Muscle layer of colon (tissue), 2 donors: ENCODE measurements around the gene ZNRF3.

Experiments
- H3K27ac ChIP-seq: one replicate; pipeline ENCODE4 v1.7.0; 2013; ENCODE audit warnings: low read depth, mild to moderate bottlenecking, low read length, moderate library complexity
- H3K27me3 ChIP-seq, 2 donors: one replicate each; pipeline ENCODE4 v1.7.0; 2013; ENCODE audit warnings: low read length in 2 of 2, mild to moderate bottlenecking in 2 of 2; ENCODE audit not compliant: insufficient read depth in 2 of 2, control insufficient read depth in 1 of 2
- H3K36me3 ChIP-seq: one replicate; pipeline ENCODE4 v1.7.0; 2013; ENCODE audit warnings: mild to moderate bottlenecking, low read length; ENCODE audit not compliant: insufficient read depth
- H3K4me1 ChIP-seq: one replicate; pipeline ENCODE4 v1.7.0; 2013; ENCODE audit warnings: mild to moderate bottlenecking, low read length; ENCODE audit not compliant: insufficient read depth
- H3K4me3 ChIP-seq, 2 donors: one replicate each; pipeline ENCODE4 v1.7.0; 2013; ENCODE audit warnings: low read length in 2 of 2, low read depth in 1 of 2, mild to moderate bottlenecking in 1 of 2, moderate library complexity in 1 of 2
- H3K9ac ChIP-seq: one replicate; pipeline ENCODE4 v1.7.0; 2013; ENCODE audit warnings: low read length
- H3K9me3 ChIP-seq: one replicate; pipeline ENCODE4 v1.7.0; 2013; ENCODE audit warnings: mild to moderate bottlenecking, low read length
- donor health status: abdominal sarcoma.
- donor health status: Adenocarcinoma of cecum.

ZNRF3 gene

DNA sequence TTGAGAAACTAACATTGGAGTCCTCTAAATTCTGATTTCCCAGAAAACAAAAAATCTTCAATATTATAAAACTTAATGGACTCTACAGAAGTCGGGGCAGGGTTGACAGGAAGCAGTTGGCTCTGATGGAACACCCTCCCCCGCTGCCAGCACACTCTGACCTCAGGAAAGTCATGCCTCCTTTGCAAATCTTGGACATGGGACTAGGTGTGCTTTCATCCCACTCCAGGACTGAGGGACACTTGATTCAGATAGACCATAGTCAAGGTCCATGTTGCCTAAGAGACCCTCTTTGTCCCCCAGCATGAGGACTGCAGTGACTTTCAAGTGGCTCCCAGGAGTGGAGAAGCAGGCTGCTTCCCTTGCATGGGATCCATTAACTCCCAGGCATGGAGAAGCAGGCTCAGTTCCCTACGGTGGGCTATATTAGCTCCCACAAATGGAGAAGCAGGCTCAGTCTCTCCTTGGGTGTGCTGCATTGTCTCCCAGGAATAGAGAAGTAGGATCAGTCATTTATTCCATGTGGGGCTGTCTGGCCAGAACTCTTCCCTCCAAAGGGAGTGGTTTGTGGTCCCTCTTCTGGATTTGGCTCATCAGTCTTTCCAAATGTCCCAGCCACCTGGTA is 139.9 kb downstream of the ZNRF3 start:
- no peaks in the 10 kb centered on the region for H3K9me3 ChIP-seq
- no peak overlapping the region for H3K27ac ChIP-seq
- peaks cover 4% of the 10 kb centered on the region for H3K4me1 ChIP-seq
- no peak overlapping the region for H3K4me3 ChIP-seq
- no peaks in the 10 kb centered on the region for H3K36me3 ChIP-seq
- no peak overlapping the region for H3K9ac ChIP-seq
- no peaks in the 10 kb centered on the region for H3K27me3 ChIP-seq

GRCh38 chr22:29026579-29026978 is 143.2 kb downstream of the ZNRF3 start:
- no peaks in the 10 kb centered on the region for H3K27me3 ChIP-seq
- no peak overlapping the region for H3K4me3 ChIP-seq
- no peak overlapping the region for H3K9ac ChIP-seq
- no peaks in the 10 kb centered on the region for H3K9me3 ChIP-seq
- H3K27ac ChIP-seq = no peak overlapping the region
- peaks cover 14% of the 10 kb centered on the region for H3K4me1 ChIP-seq
- H3K36me3 ChIP-seq = no peaks in the 10 kb centered on the region

DNA sequence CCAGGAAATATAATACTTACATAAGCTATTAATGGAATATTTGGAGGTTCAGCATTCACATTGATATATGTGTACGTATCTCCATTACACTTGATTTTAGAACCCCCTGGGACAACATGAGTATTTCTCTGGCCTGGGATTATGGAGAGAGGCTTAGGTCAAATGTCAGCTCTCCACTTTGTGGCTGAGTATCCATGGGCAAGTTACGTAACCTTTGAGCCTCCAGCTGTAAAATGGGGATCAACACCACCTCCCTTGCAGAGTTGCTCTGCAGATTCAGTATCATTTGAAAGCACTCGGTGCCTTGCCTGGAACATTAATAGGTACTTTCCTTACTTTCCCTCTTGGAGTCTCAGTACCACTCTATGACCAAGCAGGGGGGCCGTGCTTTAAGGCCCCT is 145.1 kb downstream of the ZNRF3 start:
- Histone ChIP-seq H3K4me1 (peaks cover 23% of the 10 kb centered on the region), H3K27me3 (no peaks in the 10 kb centered on the region), H3K36me3 (no peaks in the 10 kb centered on the region), H3K4me3 (no peak overlapping the region), H3K9ac (no peak overlapping the region), H3K27ac (no peak overlapping the region), H3K9me3 (no peaks in the 10 kb centered on the region)

DNA sequence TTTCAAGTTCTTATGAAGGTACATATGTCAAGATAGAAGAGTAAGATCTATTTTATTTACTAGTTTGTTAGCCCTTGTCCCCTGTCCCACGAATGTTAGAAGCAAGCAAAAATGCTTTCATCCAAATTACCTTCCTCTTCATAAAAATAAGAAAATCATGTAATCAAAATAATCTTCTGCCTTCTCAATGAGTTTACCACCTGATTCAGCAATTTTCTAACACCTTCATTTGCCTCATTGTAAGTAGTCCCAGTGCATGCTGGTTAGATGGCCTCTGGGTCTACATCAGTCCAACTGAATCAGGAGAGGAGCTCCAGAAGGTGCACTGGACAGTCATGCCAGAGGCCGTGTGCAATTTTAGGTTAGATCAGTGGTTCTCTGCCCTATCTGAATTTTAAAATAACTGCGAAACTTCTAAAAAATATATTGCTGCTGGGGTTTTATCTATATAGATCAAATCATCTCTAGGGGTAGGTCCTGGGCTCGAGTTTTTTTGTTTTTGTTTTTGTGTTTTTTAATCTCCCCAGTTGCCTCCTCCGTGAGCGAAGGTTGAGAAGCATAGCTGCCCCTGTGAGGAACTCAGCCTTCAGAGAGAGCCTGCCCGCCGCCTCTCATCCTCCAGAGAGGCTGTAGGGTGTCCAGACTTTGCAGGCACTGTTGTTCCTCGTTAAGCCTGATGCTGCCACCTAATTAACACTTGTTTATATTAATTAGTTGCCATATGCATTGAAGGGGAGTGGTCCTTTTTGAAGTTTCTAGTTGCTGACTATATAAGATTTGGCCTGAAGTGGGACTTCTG is 146.0 kb downstream of the ZNRF3 start:
- no peaks in the 10 kb centered on the region for H3K9me3 ChIP-seq
- no peak overlapping the region for H3K27ac ChIP-seq
- H3K27me3 ChIP-seq = no peaks in the 10 kb centered on the region
- H3K9ac ChIP-seq = no peak overlapping the region
- no peak overlapping the region for H3K4me3 ChIP-seq
- no peaks in the 10 kb centered on the region for H3K36me3 ChIP-seq
- H3K4me1 ChIP-seq = peaks cover 33% of the 10 kb centered on the region

GRCh38 chr22:29030016-29030617 is 146.7 kb downstream of the ZNRF3 start:
- H3K9ac ChIP-seq = peak overlapping the region; percentile 13
- peak overlapping the region; percentile 75 for H3K27ac ChIP-seq

DNA sequence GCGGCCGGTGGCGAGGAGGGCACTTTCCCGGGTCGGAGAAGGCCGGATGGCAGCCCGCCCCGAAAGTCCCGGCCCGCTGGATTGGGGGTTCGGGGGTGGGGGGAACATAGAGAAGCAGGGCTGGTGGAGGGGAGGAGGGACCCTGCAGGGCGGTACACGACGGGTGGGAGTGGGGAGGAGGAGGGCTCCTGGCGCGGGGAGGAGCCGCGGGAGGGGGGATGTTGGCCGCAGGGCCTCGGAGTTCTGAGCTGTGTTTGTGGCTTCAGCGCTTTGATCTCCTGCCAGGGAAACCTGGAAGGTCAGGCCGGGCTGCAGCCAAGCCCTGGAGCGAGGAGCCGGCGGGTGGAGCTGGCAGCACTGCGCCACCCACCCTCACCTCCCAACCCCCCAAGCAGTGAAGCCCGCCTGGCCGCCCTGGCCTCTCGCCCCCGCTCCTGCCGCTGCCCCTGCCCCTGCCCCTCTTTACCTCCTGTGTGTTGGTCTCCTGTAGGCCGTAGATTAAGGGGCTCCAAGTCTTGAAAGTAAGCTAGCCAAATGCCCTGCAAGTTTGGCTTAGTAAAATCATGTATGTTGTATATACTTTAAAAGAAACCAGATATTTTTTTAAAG is 147.3 kb downstream of the ZNRF3 start:
- peak overlapping the region; percentile 44 to 46 for H3K4me3 ChIP-seq
- H3K9ac ChIP-seq = peak overlapping the region; percentile 35
- H3K27me3 ChIP-seq = no peaks in the 10 kb centered on the region
- H3K9me3 ChIP-seq = no peaks in the 10 kb centered on the region
- no peaks in the 10 kb centered on the region for H3K36me3 ChIP-seq
- peak overlapping the region; percentile 75 for H3K27ac ChIP-seq
- H3K4me1 ChIP-seq = peaks cover 35% of the 10 kb centered on the region

More at GRCh38 chr22:29030016-29030617, 146.7 kb downstream of the ZNRF3 start:
- no peaks in the 10 kb centered on the region for H3K36me3 ChIP-seq
- no peaks in the 10 kb centered on the region for H3K9me3 ChIP-seq
- no peaks in the 10 kb centered on the region for H3K27me3 ChIP-seq
- H3K4me1 ChIP-seq = peaks cover 35% of the 10 kb centered on the region
- H3K4me3 ChIP-seq = peak overlapping the region; percentile 44 to 46

- Histone ChIP-seq H3K4me3 (peak overlapping the region in 1 of 2 donors; percentile 44), H3K27ac (peak overlapping the region; percentile 75), H3K4me1 (peaks cover 35% of the 10 kb centered on the region), H3K27me3 (no peaks in the 10 kb centered on the region), H3K36me3 (no peaks in the 10 kb centered on the region), H3K9ac (peak overlapping the region; percentile 35), H3K9me3 (no peaks in the 10 kb centered on the region)
Measured at GRCh38 chr22:29031227-29032011, 148.0 kb downstream of the ZNRF3 start.

GRCh38 chr22:29032014-29032475 is 148.7 kb downstream of the ZNRF3 start:
- Histone ChIP-seq H3K4me3 (no peak overlapping the region), H3K27me3 (no peaks in the 10 kb centered on the region), H3K4me1 (peaks cover 35% of the 10 kb centered on the region), H3K36me3 (no peaks in the 10 kb centered on the region), H3K27ac (peak overlapping the region; percentile 75), H3K9me3 (no peaks in the 10 kb centered on the region), H3K9ac (peak overlapping the region; percentile 35)

DNA sequence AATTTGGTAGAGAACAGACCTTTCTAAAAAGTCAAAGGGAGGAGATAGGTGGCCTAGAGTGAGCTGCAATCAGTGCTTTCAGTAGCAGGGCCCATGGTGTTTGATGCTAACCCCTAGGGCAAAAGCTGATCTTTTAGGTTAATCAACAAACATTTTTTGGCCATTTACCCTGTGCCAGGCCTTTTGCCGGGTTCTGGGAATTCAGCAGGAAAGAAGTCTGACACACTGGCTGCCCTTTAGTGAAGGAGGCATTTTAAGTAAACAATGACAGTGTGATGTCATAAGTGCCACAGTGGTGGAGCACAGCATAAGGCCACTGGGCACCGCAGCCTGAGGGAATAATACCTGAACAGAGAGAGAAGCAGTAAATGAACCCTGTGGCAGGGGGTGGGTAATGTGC is 149.2 kb downstream of the ZNRF3 start:
- H3K27ac ChIP-seq = no peak overlapping the region
- no peak overlapping the region for H3K9ac ChIP-seq
- H3K27me3 ChIP-seq = no peaks in the 10 kb centered on the region

DNA sequence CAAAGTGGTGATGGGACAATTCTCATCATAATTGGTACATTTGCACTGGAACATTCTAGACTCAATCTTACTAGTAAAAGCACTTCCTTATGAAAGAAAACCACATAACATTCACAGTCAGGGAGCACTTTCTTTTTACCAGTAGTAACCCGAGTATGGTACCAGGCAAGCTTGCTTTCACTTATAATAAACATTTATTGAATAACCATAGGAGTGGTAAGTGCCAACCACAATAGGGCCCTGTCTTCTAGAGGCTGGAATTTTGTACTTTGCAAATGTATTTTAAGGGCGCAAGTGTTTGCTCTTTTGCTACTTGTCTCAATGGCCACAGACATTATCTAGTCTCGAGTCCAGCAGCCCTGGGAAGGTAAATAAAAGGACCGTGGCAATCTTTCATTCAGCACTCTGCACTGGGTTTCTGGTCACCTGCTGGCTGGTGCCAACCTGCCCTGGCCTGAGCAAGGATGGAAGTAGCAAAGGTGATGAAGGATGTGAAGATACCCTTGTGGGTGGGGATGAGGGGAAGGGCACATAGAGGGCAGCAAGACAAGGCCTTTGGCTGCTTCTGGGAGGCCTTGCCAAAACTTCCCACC is 154.1 kb downstream of the ZNRF3 start:
- H3K9ac ChIP-seq = no peak overlapping the region
- no peaks in the 10 kb centered on the region for H3K9me3 ChIP-seq
- H3K36me3 ChIP-seq = no peaks in the 10 kb centered on the region
- H3K4me1 ChIP-seq = peaks cover 30% of the 10 kb centered on the region
- no peaks in the 10 kb centered on the region for H3K27me3 ChIP-seq
- no peak overlapping the region for H3K27ac ChIP-seq
- H3K4me3 ChIP-seq = no peak overlapping the region

More for the DNA sequence above, 149.2 kb downstream of the ZNRF3 start:
- H3K4me1 ChIP-seq = peaks cover 40% of the 10 kb centered on the region
- no peaks in the 10 kb centered on the region for H3K9me3 ChIP-seq
- H3K4me3 ChIP-seq = no peak overlapping the region
- no peaks in the 10 kb centered on the region for H3K36me3 ChIP-seq
